22Rv1 (cell line): Measurements from ENCODE around the gene TTC1.

Experiments used
- H3K27ac ChIP-seq: fragments of 450-650 bp; 2 replicates; pipeline ENCODE4 v1.5.1; 2017
- ZFX ChIP-seq: fragments of 450-650 bp; IDR thresholded peaks from 2 replicates; pipeline ENCODE4 v1.6.1; 2017; ENCODE audit warnings: antibody characterized with exemption, borderline replicate concordance
- TF ChIP-seq, protein P1 (sequence below): fragments of 450-650 bp; IDR thresholded peaks from 2 replicates; pipeline ENCODE4 v1.5.1; 2017; ENCODE audit warnings: mild to moderate bottlenecking

The TTC1 gene

DNA sequence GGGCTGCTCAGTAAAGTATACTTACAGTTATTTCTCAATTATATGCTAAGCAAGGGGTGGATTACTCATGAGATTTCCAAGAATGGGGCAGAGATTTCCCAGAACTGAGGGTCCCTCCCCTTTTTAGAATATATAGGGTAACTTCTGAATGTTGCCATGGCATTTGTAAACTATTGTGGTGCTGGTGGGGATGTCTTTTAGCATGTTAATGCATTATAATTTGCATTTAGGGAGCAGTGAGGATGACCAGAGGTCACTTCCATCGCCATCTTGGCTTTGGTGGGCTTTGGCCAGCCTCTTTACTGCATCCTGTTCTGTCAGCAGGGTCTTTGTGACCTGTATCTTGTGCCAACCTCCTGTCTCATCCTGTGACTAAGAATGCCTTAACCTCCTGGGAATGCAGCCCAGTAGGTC lies 35.5 kb downstream of the TTC1 start:
- no peak overlapping the region for H3K27ac ChIP-seq
- TF ChIP-seq, protein P1, sequence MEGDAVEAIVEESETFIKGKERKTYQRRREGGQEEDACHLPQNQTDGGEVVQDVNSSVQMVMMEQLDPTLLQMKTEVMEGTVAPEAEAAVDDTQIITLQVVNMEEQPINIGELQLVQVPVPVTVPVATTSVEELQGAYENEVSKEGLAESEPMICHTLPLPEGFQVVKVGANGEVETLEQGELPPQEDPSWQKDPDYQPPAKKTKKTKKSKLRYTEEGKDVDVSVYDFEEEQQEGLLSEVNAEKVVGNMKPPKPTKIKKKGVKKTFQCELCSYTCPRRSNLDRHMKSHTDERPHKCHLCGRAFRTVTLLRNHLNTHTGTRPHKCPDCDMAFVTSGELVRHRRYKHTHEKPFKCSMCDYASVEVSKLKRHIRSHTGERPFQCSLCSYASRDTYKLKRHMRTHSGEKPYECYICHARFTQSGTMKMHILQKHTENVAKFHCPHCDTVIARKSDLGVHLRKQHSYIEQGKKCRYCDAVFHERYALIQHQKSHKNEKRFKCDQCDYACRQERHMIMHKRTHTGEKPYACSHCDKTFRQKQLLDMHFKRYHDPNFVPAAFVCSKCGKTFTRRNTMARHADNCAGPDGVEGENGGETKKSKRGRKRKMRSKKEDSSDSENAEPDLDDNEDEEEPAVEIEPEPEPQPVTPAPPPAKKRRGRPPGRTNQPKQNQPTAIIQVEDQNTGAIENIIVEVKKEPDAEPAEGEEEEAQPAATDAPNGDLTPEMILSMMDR: no peak
- no peak for TF ChIP-seq ZFX

DNA sequence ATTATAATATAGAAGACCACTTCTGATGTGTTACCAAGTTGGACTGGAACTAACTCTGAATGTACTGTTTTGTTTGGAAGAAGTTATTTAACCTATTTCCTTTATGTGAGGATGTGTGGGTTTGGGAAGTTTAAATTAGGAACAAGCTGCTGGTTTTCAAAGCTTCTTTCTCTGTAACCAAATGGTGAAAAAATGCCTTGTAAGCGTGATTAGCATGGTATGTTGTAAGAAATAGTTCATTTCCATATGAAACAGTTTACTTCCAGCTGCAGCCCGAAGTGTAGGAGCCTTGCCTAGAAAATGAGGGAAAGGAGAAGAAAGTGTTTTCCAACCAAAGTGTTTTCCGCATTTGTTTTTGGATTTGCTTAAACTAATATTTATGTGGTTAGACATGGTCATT lies 36.0 kb downstream of the TTC1 start:
- no peak overlapping the region for H3K27ac ChIP-seq
- TF ChIP-seq ZFX: no peak
- TF ChIP-seq, protein P1: no peak

DNA sequence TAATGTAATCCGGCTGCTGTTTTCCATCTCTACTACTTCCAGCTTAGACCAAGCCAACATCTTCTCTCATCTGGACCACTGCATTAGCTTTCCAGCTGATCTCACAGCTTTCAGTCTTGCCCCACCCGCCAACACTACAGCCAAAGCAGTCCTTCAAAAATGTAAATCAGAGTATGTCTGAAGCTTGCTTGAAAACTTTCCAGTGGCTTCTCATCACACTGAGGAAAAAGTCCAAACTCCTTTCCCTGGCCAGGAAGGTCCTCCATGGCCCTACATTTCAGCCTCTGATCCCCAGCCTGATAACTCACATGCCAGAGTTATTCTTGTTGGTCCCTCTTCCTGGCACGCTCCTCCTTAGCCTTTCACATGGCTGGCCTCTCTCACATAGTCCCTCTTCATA lies 38.5 kb downstream of the TTC1 start:
- no peak for TF ChIP-seq ZFX
- TF ChIP-seq, protein P1: no peak
- no peak overlapping the region for H3K27ac ChIP-seq

DNA sequence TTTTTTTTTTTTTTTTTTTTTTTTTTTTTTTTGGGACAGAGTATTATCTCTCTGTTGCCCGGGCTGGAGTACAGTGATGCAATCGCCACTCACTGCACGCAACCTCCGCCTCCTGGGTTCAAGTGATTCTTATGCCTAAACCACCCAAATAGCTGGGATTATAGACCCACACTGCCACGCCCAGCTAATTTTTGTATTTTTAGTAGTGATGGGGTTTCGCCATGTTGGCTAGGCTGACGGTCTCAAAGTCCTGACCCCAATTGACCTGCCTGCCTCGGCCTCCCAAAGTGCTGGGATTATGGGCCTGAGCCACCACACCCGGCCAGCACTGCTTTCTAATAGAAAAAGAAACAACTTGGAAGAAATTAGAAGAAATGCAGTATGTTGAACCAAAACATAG lies 39.2 kb downstream of the TTC1 start:
- TF ChIP-seq, protein P1: no peak
- TF ChIP-seq ZFX: no peak
- no peak overlapping the region for H3K27ac ChIP-seq

DNA sequence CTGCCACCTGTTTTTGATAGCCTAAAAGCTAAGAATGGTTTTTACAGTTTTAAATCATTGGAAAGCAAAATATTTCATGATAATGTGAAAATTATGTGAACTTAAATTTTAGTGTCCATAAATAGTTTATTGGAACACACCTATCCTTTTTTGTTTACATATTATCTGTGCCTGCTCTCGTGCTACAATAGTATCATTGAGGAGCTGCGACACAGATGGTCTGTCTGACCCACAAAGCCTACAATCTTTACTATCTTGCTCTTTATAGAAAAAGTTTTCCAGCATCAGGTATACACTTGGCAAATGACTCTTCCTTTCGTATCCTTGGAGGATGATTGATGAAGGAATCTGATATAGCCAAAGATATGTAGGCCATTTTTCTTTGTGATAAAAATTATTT lies 40.2 kb downstream of the TTC1 start:
- TF ChIP-seq ZFX: no peak
- TF ChIP-seq, protein P1: no peak
- no peak overlapping the region for H3K27ac ChIP-seq

DNA sequence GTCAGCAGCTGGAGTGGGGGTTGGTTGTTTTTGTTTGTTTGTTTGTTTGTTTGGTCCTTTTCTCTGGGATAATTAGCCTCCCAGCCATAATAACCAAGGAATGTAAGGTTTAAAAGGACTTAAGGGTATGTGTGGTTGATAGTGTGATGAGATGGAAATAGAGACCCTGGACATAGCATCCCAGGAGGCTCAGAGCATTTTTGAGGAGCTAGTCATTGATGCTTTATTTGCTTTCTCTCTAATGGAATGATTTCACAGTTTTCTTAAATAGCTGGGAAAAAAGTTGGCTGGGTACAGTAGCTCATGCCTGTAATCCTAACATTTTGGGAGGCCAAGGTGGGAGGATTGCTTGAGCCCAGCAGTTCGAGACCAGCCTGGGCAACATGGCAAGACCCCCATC lies 45.1 kb downstream of the TTC1 start:
- no peak overlapping the region for H3K27ac ChIP-seq
- TF ChIP-seq ZFX: no peak
- TF ChIP-seq, protein P1: no peak

DNA sequence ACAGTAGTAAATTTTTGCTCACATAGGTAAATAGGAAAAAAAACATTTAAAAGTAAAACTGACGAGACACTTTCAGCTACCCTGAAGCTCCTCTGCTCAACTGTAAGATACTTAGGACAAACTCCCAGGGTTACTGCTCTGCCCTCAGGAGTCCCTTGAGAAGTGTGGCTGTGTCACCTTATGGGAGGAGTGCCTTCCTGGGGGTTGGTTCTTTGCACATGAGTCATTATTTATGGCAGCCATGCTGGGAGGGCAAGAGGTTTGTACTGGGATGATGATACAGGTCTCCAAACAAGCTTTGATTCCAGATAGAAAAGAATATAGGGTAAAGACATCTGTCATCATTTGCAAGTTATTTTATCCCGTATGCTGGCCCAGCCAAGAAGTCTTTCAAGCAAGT lies 45.9 kb downstream of the TTC1 start:
- TF ChIP-seq ZFX: no peak
- TF ChIP-seq, protein P1: no peak
- H3K27ac ChIP-seq: no peak overlapping the region
